Ascending aorta (tissue), 2 donors: ENCODE results near the gene MRPL39. TPM values are rescaled to one million over a fixed set of nuclear protein-coding genes. Genes with fewer than 3 reads are reported as not detected.

ENCODE experiments used
- DNase-seq, 2 donors: peaks; one replicate each; pipeline ENCODE4 v3.0.0-alpha.2; 2019; ENCODE audit warnings: low spot score in 2 of 2
- H3K27ac ChIP-seq, 2 donors: fragments of 200-600 bp; sonication (generic); one replicate each; pipeline ENCODE4 v1.5.1; 2016 to 2017; ENCODE audit warnings: mild to moderate bottlenecking in 1 of 2
- H3K27me3 ChIP-seq: fragments of 200-600 bp; sonication (generic); one replicate; pipeline ENCODE4 v1.5.1; 2017
- H3K36me3 ChIP-seq, 2 donors: fragments of 200-600 bp; sonication (generic); one replicate each; pipeline ENCODE4 v1.5.1; 2016
- H3K4me1 ChIP-seq, 2 donors: fragments of 200-600 bp; sonication (generic); one replicate each; pipeline ENCODE4 v1.5.1; 2016 to 2017; ENCODE audit warnings: mild to moderate bottlenecking in 1 of 2
- H3K4me3 ChIP-seq, 2 donors: fragments of 200-600 bp; sonication (generic); one replicate each; pipeline ENCODE4 v1.5.1; 2016 to 2017; ENCODE audit warnings: mild to moderate bottlenecking in 1 of 2
- H3K9me3 ChIP-seq, 2 donors: fragments of 200-600 bp; sonication (generic); one replicate each; pipeline ENCODE4 v1.5.1; 2016
- CTCF ChIP-seq, 3 experiments: fragments of 200-600 bp in 2 of 3; fragments of 450-650 bp in 1 of 3; sonication (generic) in 2 of 3; IDR thresholded peaks; one replicate each; pipeline ENCODE4 v1.5.1; 2016 to 2019; ENCODE audit warnings: antibody characterized with exemption in 3 of 3, mild to moderate bottlenecking in 1 of 3, moderate library complexity in 1 of 3
- intact Hi-C: fragments of 100-400 bp; cut with DNase I; formaldehyde crosslinking; loops from one replicate; pipeline ENCODE4 v1.15.1; 2023
- total RNA-seq: library from RNA; depleted of rRNA; stranded (reverse); fragments of >200 nt; gene quantifications from one replicate; pipeline ENCODE4 v1.1.0, GENCODE V29; 2016

The MRPL39 gene
- total RNA-seq, 1 donor from 2014 or later: 26.1 TPM

- Histone ChIP-seq H3K4me3 (no peak overlapping the region), H3K27me3 (no peaks in the 10 kb centered on the region), H3K27ac (no peak overlapping the region), H3K4me1 (peaks cover 0 to 6% of the 10 kb centered on the region in 2 donors), H3K36me3 (no peaks in the 10 kb centered on the region), H3K9me3 (no peaks in the 10 kb centered on the region)
- intact Hi-C loops: loop anchor here (10.0 kb wide), 1 partner anchor 142 kb away; no protein-coding TSS in a partner anchor
- TF ChIP-seq CTCF (IDR thresholded peaks at IDR 0.05): no peak
- no peak for DNase-seq
These were observed 40.6 kb downstream of the MRPL39 start for GRCh38 chr21:25566645-25567044.

DNA sequence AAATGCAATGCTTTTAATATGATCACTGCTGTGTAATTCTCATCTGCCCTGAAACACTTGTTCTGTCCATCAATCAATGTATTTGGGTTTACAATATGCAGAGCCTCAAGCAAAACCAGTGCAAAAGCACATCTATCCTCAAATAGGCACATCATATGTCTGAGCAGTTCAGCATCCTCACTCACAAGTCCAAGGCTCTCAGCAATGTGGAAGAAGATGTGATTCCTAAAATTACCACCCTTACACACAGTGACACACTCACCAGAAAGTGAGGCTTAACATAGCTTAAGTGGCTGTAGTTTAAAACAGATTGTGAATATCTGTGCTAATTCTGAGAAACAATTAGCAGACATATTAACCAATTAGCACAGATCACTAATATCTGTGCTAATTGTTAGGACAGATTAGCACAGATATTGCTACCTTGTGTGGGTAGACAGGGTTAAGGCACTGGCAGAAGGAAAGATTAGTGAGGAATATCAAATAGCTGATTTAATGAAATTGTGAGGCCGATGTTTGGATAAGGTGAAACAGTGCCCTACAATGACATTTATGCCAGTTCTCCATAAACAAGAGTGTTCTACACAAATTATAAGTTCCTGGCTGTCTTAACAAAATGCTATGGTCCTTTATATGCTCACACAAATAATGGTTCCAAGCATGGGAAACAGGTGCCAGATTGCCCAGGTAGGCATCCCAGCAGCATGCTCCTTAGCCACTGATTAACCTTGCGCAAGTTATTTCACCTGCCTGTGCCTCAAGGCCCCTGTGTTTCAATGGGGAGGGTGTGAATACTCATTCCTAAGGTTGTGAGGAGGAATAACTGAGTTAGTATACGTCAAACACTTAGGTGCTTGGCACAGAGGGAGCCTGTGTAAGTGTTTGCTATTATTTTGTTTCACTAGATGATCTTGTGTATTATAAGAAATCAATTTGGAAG, 41.7 kb downstream of the MRPL39 start:
- intact Hi-C loops: loop anchor here (10.0 kb wide), 1 partner anchor 141 kb away; no protein-coding TSS in a partner anchor
- H3K4me3 ChIP-seq: no peak overlapping the region
- peaks cover 0 to 6% of the 10 kb centered on the region in 2 donors for H3K4me1 ChIP-seq
- H3K27me3 ChIP-seq: no peaks in the 10 kb centered on the region
- H3K9me3 ChIP-seq: no peaks in the 10 kb centered on the region
- no peak for TF ChIP-seq CTCF (IDR thresholded peaks at IDR 0.05)
- DNase-seq: no peak
- H3K27ac ChIP-seq: no peak overlapping the region
- H3K36me3 ChIP-seq: no peaks in the 10 kb centered on the region

- no peaks in the 10 kb centered on the region for H3K9me3 ChIP-seq
- no peaks in the 10 kb centered on the region for H3K36me3 ChIP-seq
- peaks cover 0 to 9% of the 10 kb centered on the region in 2 donors for H3K4me1 ChIP-seq
- H3K27ac ChIP-seq: no peak overlapping the region
- no peak overlapping the region for H3K4me3 ChIP-seq
- TF ChIP-seq CTCF (IDR thresholded peaks at IDR 0.05): no peak
- H3K27me3 ChIP-seq: no peaks in the 10 kb centered on the region
- no peak for DNase-seq
- intact Hi-C loops: loop anchor here (5.0 to 10.0 kb wide), 2 partner anchors 43 to 140 kb away; partner anchors contain the start of gene MRPL39
These were observed 42.8 kb downstream of the MRPL39 start for GRCh38 chr21:25564349-25564948.

- no peak for DNase-seq
- no peaks in the 10 kb centered on the region for H3K27me3 ChIP-seq
- intact Hi-C loops: loop anchor here (2.0 to 10.0 kb wide), 3 partner anchors 44 to 171 kb away; partner anchors contain the start of genes ATP5PF, GABPA and MRPL39
- H3K36me3 ChIP-seq: no peaks in the 10 kb centered on the region
- H3K4me1 ChIP-seq: peaks cover 0 to 8% of the 10 kb centered on the region in 2 donors
- no peaks in the 10 kb centered on the region for H3K9me3 ChIP-seq
- no peak for TF ChIP-seq CTCF (IDR thresholded peaks at IDR 0.05)
- peak overlapping the region; percentile 65 to 86 for H3K4me3 ChIP-seq
- H3K27ac ChIP-seq: peak overlapping the region in 1 of 2 donors; percentile 91
These were observed 43.7 kb downstream of the MRPL39 start for GRCh38 chr21:25563361-25564116.

DNA sequence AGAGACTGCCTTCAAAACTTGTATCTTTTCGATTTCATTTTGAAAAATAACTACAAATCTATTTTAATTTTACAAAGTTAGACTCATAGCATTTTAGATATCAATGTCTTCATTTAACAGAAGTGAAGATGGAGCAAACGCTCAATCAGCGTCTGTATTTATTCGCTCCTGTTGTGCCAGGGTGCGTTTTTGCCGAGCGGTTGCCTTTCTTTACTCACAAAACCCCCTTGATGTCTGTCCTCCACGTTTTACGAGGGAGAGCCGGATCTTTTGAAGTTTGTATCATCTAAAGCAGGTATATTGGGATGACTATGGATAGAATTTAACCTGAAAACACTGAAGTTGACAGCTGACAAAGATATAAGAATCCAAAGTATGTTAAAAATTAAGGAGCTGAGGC, 44.6 kb downstream of the MRPL39 start:
- peak overlapping the region; percentile 83 to 91 for H3K27ac ChIP-seq
- intact Hi-C loops: loop anchor here (2.0 to 10.0 kb wide), 3 partner anchors 45 to 172 kb away; partner anchors contain the start of genes ATP5PF, GABPA and MRPL39
- no peak for TF ChIP-seq CTCF (IDR thresholded peaks at IDR 0.05)
- no peaks in the 10 kb centered on the region for H3K36me3 ChIP-seq
- DNase-seq: no peak
- peak overlapping the region; percentile 65 to 86 for H3K4me3 ChIP-seq
- H3K9me3 ChIP-seq: no peaks in the 10 kb centered on the region
- H3K27me3 ChIP-seq: no peaks in the 10 kb centered on the region
- peaks cover 0 to 4% of the 10 kb centered on the region in 2 donors for H3K4me1 ChIP-seq
